Stimulated activated naive B cell treated with anti-CD40 and anti-IgM and Interleukin-4, amounts not matched to agents 10 μg/mL and 1 μg/mL and 100 μg/mL, for 72 hours (primary cell): ENCODE results near the gene CDKN1B.

Experiments
- ATAC-seq, 2 donors: fragments of 150-1000 bp; cut with Tn5 transposase; replicated peaks; 2 replicates each; pipeline ENCODE4 v1.10.0; 2021; ENCODE audit warnings: moderate library complexity in 1 of 2
- DNase-seq: peaks from one replicate; pipeline ENCODE4 v3.0.0; 2021
- H3K27ac Mint-ChIP-seq: one replicate; pipeline ENCODE4 v1.8.0; 2022; ENCODE audit warnings: mild to moderate bottlenecking, mixed read lengths
- H3K27me3 Mint-ChIP-seq, 2 donors: one replicate each; pipeline ENCODE4 v1.8.0; 2022; ENCODE audit warnings: mixed read lengths in 2 of 2
- H3K36me3 Mint-ChIP-seq, 2 donors: one replicate each; pipeline ENCODE4 v1.8.0; 2022; ENCODE audit warnings: mixed read lengths in 2 of 2, mild to moderate bottlenecking in 1 of 2
- H3K4me1 Mint-ChIP-seq, 2 donors: one replicate each; pipeline ENCODE4 v1.8.0; 2022; ENCODE audit warnings: mixed read lengths in 2 of 2, mild to moderate bottlenecking in 1 of 2
- H3K4me3 Mint-ChIP-seq, 2 donors: one replicate each; pipeline ENCODE4 v1.8.0; 2022; ENCODE audit warnings: mild to moderate bottlenecking in 2 of 2, mixed read lengths in 2 of 2, moderate library complexity in 1 of 2
- H3K9me3 Mint-ChIP-seq, 2 donors: one replicate each; pipeline ENCODE4 v1.8.0; 2022; ENCODE audit warnings: mixed read lengths in 2 of 2, mild to moderate bottlenecking in 1 of 2

Gene CDKN1B

DNA sequence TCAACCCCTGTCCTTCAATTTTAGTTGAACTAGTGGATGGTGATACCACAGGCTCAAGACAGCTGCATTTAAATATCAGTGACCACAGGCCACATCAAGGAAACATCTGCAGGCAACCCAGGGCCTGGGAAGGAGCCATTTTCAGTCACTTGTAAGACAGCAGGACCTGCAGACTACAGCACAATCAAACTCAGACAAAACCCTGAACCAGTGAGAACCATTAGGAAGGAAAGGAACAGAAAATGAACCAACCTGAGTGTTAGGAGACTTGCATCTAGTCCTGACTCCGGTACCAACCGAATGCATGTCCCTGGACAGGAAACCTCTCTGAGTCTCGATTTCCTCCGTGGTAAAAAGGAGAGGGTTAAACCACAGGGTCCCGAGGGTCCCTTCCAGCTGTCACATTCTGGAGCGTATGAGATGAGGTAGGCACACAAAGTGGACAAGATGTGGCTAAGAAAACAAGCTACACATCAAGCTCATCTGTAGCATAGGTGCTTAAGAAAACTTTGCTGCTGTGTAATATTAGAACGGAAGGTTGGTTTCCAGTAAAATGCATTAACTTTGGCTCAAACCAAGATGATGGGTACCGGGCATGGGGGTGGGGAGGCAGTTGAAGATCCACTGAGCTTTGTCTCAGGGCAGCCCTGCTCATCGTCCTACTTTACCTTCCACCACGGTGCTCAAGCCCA, 1.6 kb upstream of the CDKN1B start:
- Mint-ChIP-seq H3K27me3 (no peaks in the 10 kb centered on the region), H3K27ac (peak overlapping the region; percentile 96), H3K36me3 (peaks cover 27 to 28% of the 10 kb centered on the region in 2 donors), H3K9me3 (no peaks in the 10 kb centered on the region), H3K4me1 (peaks cover 35 to 48% of the 10 kb centered on the region in 2 donors), H3K4me3 (peak overlapping the region; percentile 88 to 99)
- ATAC-seq (peak; percentile 9 to 10), DNase-seq (peak; percentile 19)

DNA sequence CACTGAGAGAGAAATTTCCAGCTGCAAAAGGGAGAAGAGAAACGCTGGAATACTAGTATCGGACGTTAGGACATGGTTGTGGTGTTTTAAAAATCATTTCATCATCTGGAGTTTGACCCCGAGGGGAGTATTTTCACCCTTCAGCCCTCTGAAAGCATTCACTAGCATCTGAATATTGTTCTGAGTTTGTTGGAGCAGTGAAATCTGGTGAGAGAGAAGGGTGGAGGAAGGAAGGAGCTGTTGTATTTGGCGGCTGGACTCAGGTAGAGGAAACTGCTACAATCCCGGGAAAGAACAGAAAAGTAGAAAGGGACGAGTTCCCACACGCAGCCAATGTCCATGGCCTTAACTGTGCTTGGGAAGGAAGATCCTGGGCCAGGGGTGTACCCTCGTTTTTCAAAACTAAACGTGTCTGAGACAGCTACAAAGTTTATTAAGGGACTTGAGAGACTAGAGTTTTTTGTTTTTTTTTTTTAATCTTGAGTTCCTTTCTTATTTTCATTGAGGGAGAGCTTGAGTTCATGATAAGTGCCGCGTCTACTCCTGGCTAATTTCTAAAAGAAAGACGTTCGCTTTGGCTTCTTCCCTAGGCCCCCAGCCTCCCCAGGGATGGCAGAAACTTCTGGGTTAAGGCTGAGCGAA, 896 bp upstream of the CDKN1B start:
- peaks cover 40 to 53% of the 10 kb centered on the region in 2 donors for H3K4me1 Mint-ChIP-seq
- ATAC-seq (no peak), DNase-seq (no peak)
- no peaks in the 10 kb centered on the region for H3K9me3 Mint-ChIP-seq
- H3K27ac Mint-ChIP-seq, result peak overlapping the region; percentile 96
- no peaks in the 10 kb centered on the region for H3K27me3 Mint-ChIP-seq
- peak overlapping the region; percentile 88 to 99 for H3K4me3 Mint-ChIP-seq
- peaks cover 32% of the 10 kb centered on the region in 2 donors for H3K36me3 Mint-ChIP-seq

GRCh38 chr12:12717586-12718380, 615 bp downstream of the CDKN1B start:
- DNase-seq, result peak; percentile 9
- Mint-ChIP-seq H3K4me1 (peaks cover 35 to 47% of the 10 kb centered on the region in 2 donors), H3K27ac (peak overlapping the region; percentile 97), H3K27me3 (no peaks in the 10 kb centered on the region), H3K9me3 (no peaks in the 10 kb centered on the region), H3K4me3 (peak overlapping the region; percentile 92 to 99), H3K36me3 (peaks cover 32 to 33% of the 10 kb centered on the region in 2 donors)
- peak; percentile 18 to 28 for ATAC-seq

GRCh38 chr12:12718381-12718759, 1.2 kb downstream of the CDKN1B start:
- DNase-seq (no peak), ATAC-seq (no peak)
- Mint-ChIP-seq H3K36me3 (peaks cover 32 to 33% of the 10 kb centered on the region in 2 donors), H3K9me3 (no peaks in the 10 kb centered on the region), H3K27me3 (no peaks in the 10 kb centered on the region), H3K27ac (peak overlapping the region; percentile 97), H3K4me1 (peaks cover 32 to 47% of the 10 kb centered on the region in 2 donors), H3K4me3 (peak overlapping the region; percentile 92 to 99)

DNA sequence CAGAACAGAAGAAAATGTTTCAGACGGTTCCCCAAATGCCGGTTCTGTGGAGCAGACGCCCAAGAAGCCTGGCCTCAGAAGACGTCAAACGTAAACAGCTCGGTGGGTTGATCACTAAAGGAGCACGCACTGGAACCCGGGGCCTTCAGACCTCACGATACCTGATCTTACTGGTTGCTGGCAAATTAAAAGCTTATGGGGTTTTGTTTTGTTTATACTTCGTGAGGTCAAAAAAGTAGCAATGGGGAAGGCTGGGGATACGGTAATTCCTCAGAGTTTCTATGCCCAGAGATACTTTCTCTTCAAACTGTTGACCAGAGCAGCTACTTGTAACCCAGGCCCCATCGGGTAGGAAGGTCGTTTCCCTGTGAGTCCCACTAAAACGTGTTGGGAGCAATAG, 1.7 kb downstream of the CDKN1B start:
- Mint-ChIP-seq H3K27ac (peak overlapping the region; percentile 97), H3K4me3 (peak overlapping the region; percentile 92 to 99), H3K36me3 (peaks cover 32 to 33% of the 10 kb centered on the region in 2 donors), H3K4me1 (peaks cover 30 to 47% of the 10 kb centered on the region in 2 donors), H3K9me3 (no peaks in the 10 kb centered on the region), H3K27me3 (no peaks in the 10 kb centered on the region)
- ATAC-seq (no peak), DNase-seq (peak; percentile 18)

GRCh38 chr12:12719496-12719895, 2.3 kb downstream of the CDKN1B start:
- ATAC-seq (peak; percentile 44 to 49), DNase-seq (peak; percentile 49)
- H3K4me3 Mint-ChIP-seq, result peak overlapping the region; percentile 92 to 99
- H3K27me3 Mint-ChIP-seq, result no peaks in the 10 kb centered on the region
- H3K4me1 Mint-ChIP-seq, result peaks cover 26 to 43% of the 10 kb centered on the region in 2 donors
- peak overlapping the region; percentile 97 for H3K27ac Mint-ChIP-seq
- peaks cover 33% of the 10 kb centered on the region in 2 donors for H3K36me3 Mint-ChIP-seq
- H3K9me3 Mint-ChIP-seq, result no peaks in the 10 kb centered on the region

DNA sequence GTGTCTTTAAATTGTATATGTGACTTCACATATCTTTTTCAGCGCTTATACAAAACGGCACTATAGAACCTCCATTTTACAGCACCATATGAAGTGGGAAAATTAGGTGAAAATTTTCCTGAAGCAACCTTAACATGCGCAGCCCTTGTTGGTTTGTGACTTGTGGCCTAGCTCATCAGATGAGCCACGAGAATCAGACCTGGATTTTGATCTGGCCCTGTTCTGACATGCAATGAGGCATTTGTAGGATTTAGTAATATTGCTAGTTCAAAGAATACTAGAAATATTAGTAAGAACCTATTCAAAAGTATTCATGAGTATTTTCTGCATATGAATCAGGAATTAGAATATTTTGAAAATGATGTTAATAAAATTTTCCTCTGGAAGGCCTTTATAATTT, 2.9 kb downstream of the CDKN1B start:
- Mint-ChIP-seq H3K4me1 (peaks cover 22 to 38% of the 10 kb centered on the region in 2 donors), H3K4me3 (peak overlapping the region in 1 of 2 donors; percentile 6), H3K27me3 (no peaks in the 10 kb centered on the region), H3K36me3 (peaks cover 33 to 35% of the 10 kb centered on the region in 2 donors), H3K9me3 (no peaks in the 10 kb centered on the region), H3K27ac (no peak overlapping the region)
- DNase-seq (no peak), ATAC-seq (no peak)

GRCh38 chr12:12720672-12721161, 3.5 kb downstream of the CDKN1B start:
- no peak for ATAC-seq

DNA sequence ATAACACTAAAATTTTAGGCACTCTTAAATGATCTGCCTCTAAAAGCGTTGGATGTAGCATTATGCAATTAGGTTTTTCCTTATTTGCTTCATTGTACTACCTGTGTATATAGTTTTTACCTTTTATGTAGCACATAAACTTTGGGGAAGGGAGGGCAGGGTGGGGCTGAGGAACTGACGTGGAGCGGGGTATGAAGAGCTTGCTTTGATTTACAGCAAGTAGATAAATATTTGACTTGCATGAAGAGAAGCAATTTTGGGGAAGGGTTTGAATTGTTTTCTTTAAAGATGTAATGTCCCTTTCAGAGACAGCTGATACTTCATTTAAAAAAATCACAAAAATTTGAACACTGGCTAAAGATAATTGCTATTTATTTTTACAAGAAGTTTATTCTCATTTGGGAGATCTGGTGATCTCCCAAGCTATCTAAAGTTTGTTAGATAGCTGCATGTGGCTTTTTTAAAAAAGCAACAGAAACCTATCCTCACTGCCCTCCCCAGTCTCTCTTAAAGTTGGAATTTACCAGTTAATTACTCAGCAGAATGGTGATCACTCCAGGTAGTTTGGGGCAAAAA, 4.1 kb downstream of the CDKN1B start:
- Mint-ChIP-seq H3K27me3 (no peaks in the 10 kb centered on the region), H3K4me1 (peaks cover 11 to 26% of the 10 kb centered on the region in 2 donors), H3K36me3 (peaks cover 34 to 35% of the 10 kb centered on the region in 2 donors), H3K4me3 (peak overlapping the region; percentile 71), H3K9me3 (no peaks in the 10 kb centered on the region), H3K27ac (no peak overlapping the region)
- no peak for ATAC-seq
- no peak for DNase-seq

More at GRCh38 chr12:12720672-12721161, 3.5 kb downstream of the CDKN1B start:
- DNase-seq, result no peak
- Mint-ChIP-seq H3K27ac (peak overlapping the region; percentile 78), H3K4me1 (peaks cover 16 to 31% of the 10 kb centered on the region in 2 donors), H3K36me3 (peaks cover 34 to 35% of the 10 kb centered on the region in 2 donors), H3K9me3 (no peaks in the 10 kb centered on the region), H3K4me3 (peak overlapping the region; percentile 71), H3K27me3 (no peaks in the 10 kb centered on the region)

GRCh38 chr12:12721814-12722434, 4.8 kb downstream of the CDKN1B start:
- no peak overlapping the region for H3K27ac Mint-ChIP-seq
- peaks cover 16 to 31% of the 10 kb centered on the region in 2 donors for H3K4me1 Mint-ChIP-seq
- H3K4me3 Mint-ChIP-seq, result peak overlapping the region; percentile 89 to 97
- H3K36me3 Mint-ChIP-seq, result peaks cover 34 to 35% of the 10 kb centered on the region in 2 donors
- ATAC-seq, result no peak
- no peaks in the 10 kb centered on the region for H3K9me3 Mint-ChIP-seq
- no peaks in the 10 kb centered on the region for H3K27me3 Mint-ChIP-seq
- no peak for DNase-seq

DNA sequence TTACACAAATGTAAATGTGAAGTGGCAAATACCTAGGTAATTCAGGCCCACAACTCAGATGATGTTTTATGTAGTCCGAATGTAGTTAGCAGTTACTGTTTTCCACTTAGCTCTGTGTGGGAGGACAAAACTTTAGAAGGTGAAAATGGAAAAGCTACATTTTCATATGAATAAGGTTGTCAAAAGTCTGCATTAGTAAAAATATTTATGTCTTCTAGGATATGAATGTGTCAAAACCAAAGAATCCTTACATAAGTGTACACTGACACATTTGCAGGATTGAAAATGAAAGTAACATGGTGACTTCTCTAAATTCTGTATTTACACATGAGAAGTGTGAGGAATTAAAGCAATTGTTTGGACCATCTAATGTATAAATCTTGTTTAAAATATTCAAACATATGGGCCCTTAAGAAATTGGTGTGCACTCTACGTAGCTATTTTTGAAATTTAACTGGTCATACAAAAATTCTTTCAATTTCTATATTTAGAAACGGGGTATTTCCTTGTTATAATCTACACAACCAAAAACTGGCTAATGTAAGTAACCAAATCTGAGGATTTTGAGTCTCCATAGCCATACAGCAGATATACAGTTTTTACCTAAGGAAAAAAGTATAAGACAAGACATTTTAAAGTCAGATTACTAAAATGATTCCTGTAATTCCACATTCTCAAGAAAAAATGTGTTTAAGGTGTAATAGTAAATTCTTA, 5.4 kb downstream of the CDKN1B start:
- peak overlapping the region; percentile 99 for H3K27ac Mint-ChIP-seq
- H3K9me3 Mint-ChIP-seq, result no peaks in the 10 kb centered on the region
- H3K27me3 Mint-ChIP-seq, result no peaks in the 10 kb centered on the region

DNA sequence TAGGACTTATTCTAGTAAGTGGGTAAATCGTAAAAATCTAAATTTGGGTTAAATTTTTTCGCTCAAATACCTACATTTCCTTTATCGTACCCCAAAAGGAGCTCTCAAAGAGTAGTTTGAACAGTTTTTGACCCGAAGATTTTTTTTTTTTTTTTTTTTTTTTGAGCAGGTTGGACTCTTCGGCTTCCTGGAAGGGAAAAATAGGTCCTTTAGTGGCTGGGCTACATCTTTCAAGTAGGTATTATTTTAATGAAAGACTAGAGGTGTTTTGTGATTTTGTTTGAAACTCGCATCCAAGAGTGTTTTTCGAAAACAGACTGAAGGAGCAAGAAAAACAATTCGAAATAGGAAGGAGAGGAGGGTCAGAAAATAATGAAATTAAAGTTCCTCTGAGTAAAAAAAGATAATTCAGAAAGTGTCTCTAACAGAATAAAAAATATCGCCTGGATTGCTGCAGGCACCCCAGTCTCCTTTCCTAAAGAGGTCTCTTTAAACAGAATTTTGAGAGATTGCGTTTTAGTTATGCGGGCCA, 6.0 kb downstream of the CDKN1B start:
- Mint-ChIP-seq H3K9me3 (no peaks in the 10 kb centered on the region), H3K4me1 (peaks cover 19 to 34% of the 10 kb centered on the region in 2 donors), H3K27me3 (no peaks in the 10 kb centered on the region), H3K36me3 (peaks cover 23 to 25% of the 10 kb centered on the region in 2 donors), H3K27ac (peak overlapping the region; percentile 99), H3K4me3 (peak overlapping the region; percentile 89 to 97)
- DNase-seq (no peak), ATAC-seq (no peak)

More for the DNA sequence above, 5.4 kb downstream of the CDKN1B start:
- Mint-ChIP-seq H3K4me1 (peaks cover 18 to 32% of the 10 kb centered on the region in 2 donors), H3K36me3 (peaks cover 29 to 31% of the 10 kb centered on the region in 2 donors), H3K4me3 (peak overlapping the region; percentile 89 to 97)
- DNase-seq, result no peak
- no peak for ATAC-seq
